ENCODE measurements around the gene BGN. TPM values are rescaled to one million over a fixed set of nuclear protein-coding genes. Genes with fewer than 3 reads are reported as not detected.

BGN gene
- polyA plus RNA-seq (2013): 47.2 and 52.2 TPM in 2 replicates

GRCh38 chrX:153494541-153495361 lies at the start of gene BGN:
BGN (plus strand) TSS chrX:153494980; CDS start chrX:153504632, 9,652 bp downstream.
- Histone ChIP-seq H3K27ac (ENCODE audit: low read depth, low read length) (no peak within 1 kb of the TSS), H4K91ac (ENCODE audit: low read depth, low read length) (peak within 1 kb of the TSS; percentile 53), H3K36me3 (ENCODE audit: control insufficient read depth in 1 of 2, insufficient read depth in 2 of 2, low read length in 2 of 2) (no peaks in the 10 kb centered on the region), H3K4me2 (ENCODE audit: low read length) (peak within 1 kb of the TSS; percentile 35), H3K27me3 (ENCODE audit: insufficient read depth, low read length) (no peaks in the 10 kb centered on the region), H2BK120ac (ENCODE audit: insufficient read depth, low read length, poor library complexity) (peak within 1 kb of the TSS; percentile 18), H3K4me1 (ENCODE audit: control insufficient read depth in 1 of 2, insufficient read depth in 2 of 2, low read length in 2 of 2) (no peaks in the 10 kb centered on the region), H3K18ac (ENCODE audit: low read length) (no peak within 1 kb of the TSS), H2BK5ac (ENCODE audit: low read depth, low read length, poor library complexity) (no peak within 1 kb of the TSS), H3K9me3 (ENCODE audit: insufficient read depth, low read depth, low read length) (no peaks in the 10 kb centered on the region), H4K8ac (ENCODE audit: low read depth, low read length) (peak within 1 kb of the TSS; percentile 25), H2AK5ac (ENCODE audit: low read length) (no peak within 1 kb of the TSS), H3K23ac (ENCODE audit: low read length) (no peak within 1 kb of the TSS), H2AFZ (ENCODE audit: insufficient read depth, low read length, poor library complexity) (peak within 1 kb of the TSS; percentile 33), H3K79me1 (ENCODE audit: low read length) (peaks cover 3% of the 10 kb centered on the region), H4K12ac (ENCODE audit: low read depth, low read length) (no peak within 1 kb of the TSS), H3K4me3 (ENCODE audit: low read depth, low read length) (no peak within 1 kb of the TSS), H3K14ac (ENCODE audit: low read length) (peak within 1 kb of the TSS; percentile 60), H2BK12ac (ENCODE audit: low read length) (no peak within 1 kb of the TSS), H3K4ac (ENCODE audit: low read depth, low read length) (peak within 1 kb of the TSS; percentile 15), H3K9ac (ENCODE audit: low read length) (no peak within 1 kb of the TSS), H3K79me2 (ENCODE audit: control insufficient read depth, insufficient read depth, low read length, poor library complexity) (no peaks in the 10 kb centered on the region)
- no CpG with 5 or more reads among the region's 41 CpGs for WGBS (ENCODE audit: extremely low coverage, insufficient coverage, insufficient read length)
- DNase-seq: peak; percentile 33 to 45

- no peak overlapping the region for H4K91ac ChIP-seq (ENCODE audit: low read depth, low read length)
- H4K12ac ChIP-seq (ENCODE audit: low read depth, low read length): no peak overlapping the region
- H4K8ac ChIP-seq (ENCODE audit: low read depth, low read length): no peak overlapping the region
- no CpG with 5 or more reads among the region's 35 CpGs for WGBS (ENCODE audit: extremely low coverage, insufficient coverage, insufficient read length)
- no peak overlapping the region for H2BK12ac ChIP-seq (ENCODE audit: low read length)
- no peaks in the 10 kb centered on the region for H3K79me2 ChIP-seq (ENCODE audit: control insufficient read depth, insufficient read depth, low read length, poor library complexity)
- H2AK5ac ChIP-seq (ENCODE audit: low read length): no peak overlapping the region
- no peak overlapping the region for H3K4ac ChIP-seq (ENCODE audit: low read depth, low read length)
- H2BK5ac ChIP-seq (ENCODE audit: low read depth, low read length, poor library complexity): no peak overlapping the region
- no peak overlapping the region for H3K9ac ChIP-seq (ENCODE audit: low read length)
- H3K18ac ChIP-seq (ENCODE audit: low read length): no peak overlapping the region
- H3K23ac ChIP-seq (ENCODE audit: low read length): no peak overlapping the region
- H3K4me3 ChIP-seq (ENCODE audit: low read depth, low read length): no peak overlapping the region
- H3K27me3 ChIP-seq (ENCODE audit: insufficient read depth, low read length): no peaks in the 10 kb centered on the region
- H2AFZ ChIP-seq (ENCODE audit: insufficient read depth, low read length, poor library complexity): no peak overlapping the region
- no peak for DNase-seq
- no peaks in the 10 kb centered on the region for H3K4me1 ChIP-seq (ENCODE audit: control insufficient read depth in 1 of 2, insufficient read depth in 2 of 2, low read length in 2 of 2)
- no peaks in the 10 kb centered on the region for H3K9me3 ChIP-seq (ENCODE audit: insufficient read depth, low read depth, low read length)
- no peaks in the 10 kb centered on the region for H3K79me1 ChIP-seq (ENCODE audit: low read length)
- no peak overlapping the region for H3K27ac ChIP-seq (ENCODE audit: low read depth, low read length)
- H3K36me3 ChIP-seq (ENCODE audit: control insufficient read depth in 1 of 2, insufficient read depth in 2 of 2, low read length in 2 of 2): peaks cover 4% of the 10 kb centered on the region in 2 experiments
- no peak overlapping the region for H2BK120ac ChIP-seq (ENCODE audit: insufficient read depth, low read length, poor library complexity)
- no peak overlapping the region for H3K4me2 ChIP-seq (ENCODE audit: low read length)
- no peak overlapping the region for H3K14ac ChIP-seq (ENCODE audit: low read length)
These were observed 49.5 kb upstream of the BGN start for GRCh38 chrX:153445106-153445855.

- Histone ChIP-seq H2AFZ (ENCODE audit: insufficient read depth, low read length, poor library complexity) (no peak within 1 kb of the TSS), H2BK5ac (ENCODE audit: low read depth, low read length, poor library complexity) (no peak within 1 kb of the TSS), H3K27me3 (ENCODE audit: insufficient read depth, low read length) (no peaks in the 10 kb centered on the region), H3K4ac (ENCODE audit: low read depth, low read length) (no peak within 1 kb of the TSS), H3K18ac (ENCODE audit: low read length) (no peak within 1 kb of the TSS), H3K27ac (ENCODE audit: low read depth, low read length) (no peak within 1 kb of the TSS), H4K8ac (ENCODE audit: low read depth, low read length) (no peak within 1 kb of the TSS), H3K14ac (ENCODE audit: low read length) (no peak within 1 kb of the TSS), H3K79me2 (ENCODE audit: control insufficient read depth, insufficient read depth, low read length, poor library complexity) (no peaks in the 10 kb centered on the region), H3K9ac (ENCODE audit: low read length) (no peak within 1 kb of the TSS), H4K91ac (ENCODE audit: low read depth, low read length) (no peak within 1 kb of the TSS), H4K12ac (ENCODE audit: low read depth, low read length) (no peak within 1 kb of the TSS), H3K4me1 (ENCODE audit: control insufficient read depth in 1 of 2, insufficient read depth in 2 of 2, low read length in 2 of 2) (no peaks in the 10 kb centered on the region), H2BK12ac (ENCODE audit: low read length) (no peak within 1 kb of the TSS), H3K36me3 (ENCODE audit: control insufficient read depth in 1 of 2, insufficient read depth in 2 of 2, low read length in 2 of 2) (peaks cover 4% of the 10 kb centered on the region in 2 experiments), H3K23ac (ENCODE audit: low read length) (no peak within 1 kb of the TSS), H3K9me3 (ENCODE audit: insufficient read depth, low read depth, low read length) (no peaks in the 10 kb centered on the region), H3K79me1 (ENCODE audit: low read length) (no peaks in the 10 kb centered on the region), H3K4me3 (ENCODE audit: low read depth, low read length) (no peak within 1 kb of the TSS), H2BK120ac (ENCODE audit: insufficient read depth, low read length, poor library complexity) (no peak within 1 kb of the TSS), H3K4me2 (ENCODE audit: low read length) (no peak within 1 kb of the TSS), H2AK5ac (ENCODE audit: low read length) (no peak within 1 kb of the TSS)
- peak in 1 of 2 donors; percentile 16 for DNase-seq
- WGBS (ENCODE audit: extremely low coverage, insufficient coverage, insufficient read length): no CpG with 5 or more reads among the region's 30 CpGs
These were observed 48.7 kb upstream of the BGN start, which contains the start of gene TREX2 for GRCh38 chrX:153445856-153446635. TREX2 (minus strand) TSS chrX:153446056; CDS start chrX:153445430, 626 bp downstream.

- Histone ChIP-seq H3K23ac (ENCODE audit: low read length) (no peak overlapping the region), H2BK5ac (ENCODE audit: low read depth, low read length, poor library complexity) (no peak overlapping the region), H2BK120ac (ENCODE audit: insufficient read depth, low read length, poor library complexity) (no peak overlapping the region), H2AFZ (ENCODE audit: insufficient read depth, low read length, poor library complexity) (no peak overlapping the region), H2AK5ac (ENCODE audit: low read length) (no peak overlapping the region), H4K12ac (ENCODE audit: low read depth, low read length) (no peak overlapping the region), H3K27ac (ENCODE audit: low read depth, low read length) (no peak overlapping the region), H3K4me3 (ENCODE audit: low read depth, low read length) (no peak overlapping the region), H3K4me2 (ENCODE audit: low read length) (no peak overlapping the region), H3K4ac (ENCODE audit: low read depth, low read length) (no peak overlapping the region), H3K27me3 (ENCODE audit: insufficient read depth, low read length) (no peaks in the 10 kb centered on the region), H3K9ac (ENCODE audit: low read length) (no peak overlapping the region), H4K8ac (ENCODE audit: low read depth, low read length) (no peak overlapping the region), H3K9me3 (ENCODE audit: insufficient read depth, low read depth, low read length) (no peaks in the 10 kb centered on the region), H4K91ac (ENCODE audit: low read depth, low read length) (no peak overlapping the region), H3K36me3 (ENCODE audit: control insufficient read depth in 1 of 2, insufficient read depth in 2 of 2, low read length in 2 of 2) (peaks cover 4% of the 10 kb centered on the region in 2 experiments), H3K4me1 (ENCODE audit: control insufficient read depth in 1 of 2, insufficient read depth in 2 of 2, low read length in 2 of 2) (no peaks in the 10 kb centered on the region), H3K14ac (ENCODE audit: low read length) (no peak overlapping the region), H3K79me2 (ENCODE audit: control insufficient read depth, insufficient read depth, low read length, poor library complexity) (no peaks in the 10 kb centered on the region), H3K79me1 (ENCODE audit: low read length) (no peaks in the 10 kb centered on the region), H2BK12ac (ENCODE audit: low read length) (no peak overlapping the region), H3K18ac (ENCODE audit: low read length) (no peak overlapping the region)
- WGBS (ENCODE audit: extremely low coverage, insufficient coverage, insufficient read length): no CpG with 5 or more reads among the region's 10 CpGs
- no peak for DNase-seq
These were observed 48.2 kb upstream of the BGN start for GRCh38 chrX:153446636-153446936.

Data from trophoblast cell (in vitro differentiated cells and primary cell).